ENCODE data around the gene KCNJ15. TPM values are rescaled to one million over a fixed set of nuclear protein-coding genes. Genes with fewer than 3 reads are reported as not detected.

KCNJ15 gene
- total and polyA plus RNA-seq, 2 of the 8 experiments (the other 6 are each of a cell fraction or from before 2014, with no cell fraction given) = under 0.01 TPM; not detected in 1

- TF ChIP-seq PHF8 (conservative IDR thresholded peaks at IDR 0.05; ENCODE audit: low read depth, low read length) (no peak), POLR2AphosphoS5 (IDR thresholded peaks at IDR 0.05; ENCODE audit: low read depth, low read length) (no peak), POLR2A (IDR thresholded peaks at IDR 0.05; ENCODE audit: control extremely low read depth in 1 of 2, low read depth in 2 of 2, low read length in 2 of 2) (no peak), ASH2L (IDR thresholded peaks at IDR 0.05; ENCODE audit: low read length) (no peak), EP300 (IDR thresholded peaks at IDR 0.05; ENCODE audit: borderline replicate concordance in 1 of 2, low read depth in 2 of 2, low read length in 2 of 2) (no peak), TCF12 (IDR thresholded peaks at IDR 0.05; ENCODE audit: low read depth, low read length) (no peak), GTF2F1 (IDR thresholded peaks at IDR 0.05; ENCODE audit: borderline replicate concordance, low read depth, low read length) (no peak), CHD1 (IDR thresholded peaks at IDR 0.05; ENCODE audit: low read depth, low read length) (no peak)
These were observed 27.4 kb downstream of the KCNJ15 start (continued) for GRCh38 chr21:38284216-38284615.

Data from H1 (cell line).